GM23248 (cell line): ENCODE results near the gene CUL2. TPM values are rescaled to one million over a fixed set of nuclear protein-coding genes. Genes with fewer than 3 reads are reported as not detected.
A peak's percentile ranks its signal among the peaks of the same experiment; 100 is the strongest.
"Not testable (repeated sequence)": the region's sequence is repeated elsewhere in the genome, so short reads cannot be mapped to it uniquely, and the experiment has no call there.

ENCODE experiments used
- DNase-seq: peaks from one replicate; pipeline ENCODE4 v3.0.0-alpha.2; 2015
- H2AFZ ChIP-seq: fragments of 200-600 bp; sonication (generic); 2 replicates; pipeline ENCODE4 v1.6.1; 2016; ENCODE audit warnings: antibody characterized with exemption
- H3F3A ChIP-seq: fragments of 200-600 bp; sonication (generic); 2 replicates; pipeline ENCODE4 v1.6.1; 2016; ENCODE audit warnings: mild to moderate bottlenecking, antibody characterized with exemption, mixed run types; ENCODE audit not compliant: insufficient read depth
- H3K27ac ChIP-seq: fragments of 200-600 bp; sonication (generic); 2 replicates; pipeline ENCODE4 v1.5.1; 2016; ENCODE audit warnings: mild to moderate bottlenecking
- H3K27me3 ChIP-seq: fragments of 200-600 bp; sonication (generic); replicated peaks from 2 replicates; pipeline ENCODE4 v1.6.1; 2016; ENCODE audit warnings: mild to moderate bottlenecking; ENCODE audit not compliant: insufficient read depth
- H3K36me3 ChIP-seq: fragments of 200-600 bp; sonication (generic); 2 replicates; pipeline ENCODE4 v1.6.1; 2016; ENCODE audit warnings: low read depth, mild to moderate bottlenecking
- H3K4me1 ChIP-seq: fragments of 200-600 bp; sonication (generic); 2 replicates; pipeline ENCODE4 v1.6.1; 2016; ENCODE audit warnings: mild to moderate bottlenecking; ENCODE audit not compliant: insufficient read depth
- H3K4me2 ChIP-seq: fragments of 200-600 bp; sonication (generic); one replicate; pipeline ENCODE4 v1.6.1; 2016; ENCODE audit warnings: mild to moderate bottlenecking; ENCODE audit not compliant: unreplicated experiment
- H3K4me3 ChIP-seq: fragments of 200-600 bp; sonication (generic); 2 replicates; pipeline ENCODE4 v1.5.1; 2016; ENCODE audit warnings: mild to moderate bottlenecking
- H3K79me2 ChIP-seq: fragments of 200-600 bp; sonication (generic); 2 replicates; pipeline ENCODE4 v1.6.1; 2016; ENCODE audit warnings: mild to moderate bottlenecking; ENCODE audit not compliant: insufficient read depth
- H3K9ac ChIP-seq: fragments of 200-600 bp; sonication (generic); 2 replicates; pipeline ENCODE4 v1.6.1; 2016; ENCODE audit warnings: mild to moderate bottlenecking
- H3K9me2 ChIP-seq: fragments of 200-600 bp; sonication (generic); 2 replicates; pipeline ENCODE4 v1.6.1; 2016; ENCODE audit warnings: mixed run types, mild to moderate bottlenecking, moderate library complexity; ENCODE audit not compliant: insufficient read depth
- H3K9me3 ChIP-seq: fragments of 200-600 bp; sonication (generic); one replicate; pipeline ENCODE4 v1.6.1; 2017; ENCODE audit warnings: low read depth
- H4K20me1 ChIP-seq: fragments of 200-600 bp; sonication (generic); 2 replicates; pipeline ENCODE4 v1.6.0; 2016; ENCODE audit not compliant: insufficient read depth
- EZH2 ChIP-seq: fragments of 200-600 bp; sonication (generic); IDR thresholded peaks from 2 replicates; pipeline ENCODE4 v1.6.1; 2018; ENCODE audit warnings: antibody characterized with exemption, mild to moderate bottlenecking; ENCODE audit not compliant: insufficient read depth, poor library complexity, severe bottlenecking
- EZH2phosphoT487 ChIP-seq: fragments of 200-600 bp; sonication (generic); IDR thresholded peaks from 2 replicates; pipeline ENCODE4 v1.6.1; 2018; ENCODE audit warnings: antibody characterized with exemption, moderate library complexity, mild to moderate bottlenecking, low read depth; ENCODE audit not compliant: insufficient read depth
- WGBS, 2 experiments: methylation state at CpG; one replicate each; pipeline ENCODE4 v1.1.6; 2015 to 2017; ENCODE audit warnings: low lambda C conversion rate in 2 of 2, low coverage in 1 of 2; ENCODE audit errors: missing lambda C conversion rate in 2 of 2; 5-methylcytosine and 5-hydroxymethylcytosine counted together
- in situ Hi-C: fragments of 300-500 bp; cut with MboI; formaldehyde crosslinking; loops from 2 replicates; pipeline ENCODE4 v1.15.0; 2020
- polyA plus RNA-seq: library from polyadenylated mRNA; unstranded; fragments of >200 nt; fragmentation: Nextera tagmentation; extraction: Ambion mirVana; gene quantifications from 2 replicates; pipeline ENCODE4 v1.2.1, GENCODE V29; 2016
- total RNA-seq: library from RNA; depleted of rRNA; stranded (reverse); fragments of >200 nt; shearing (Covaris generic); gene quantifications from 2 replicates; pipeline ENCODE4 v1.2.3, GENCODE V29; 2014

The CUL2 gene
- total and polyA plus RNA-seq, 2 experiments from 2014 or later, result 35.3 to 50.5 TPM

GRCh38 chr10:35091994-35092790 lies 2.1 kb upstream of the CUL2 start:
- Histone ChIP-seq H3K9ac (no peak overlapping the region), H3K36me3 (no peaks in the 10 kb centered on the region), H3K79me2 (peaks cover 29% of the 10 kb centered on the region), H3K9me2 (no peaks in the 10 kb centered on the region), H3F3A (no peaks in the 10 kb centered on the region), H2AFZ (no peak overlapping the region), H3K27me3 (no peaks in the 10 kb centered on the region), H3K4me3 (no peak overlapping the region), H3K4me1 (peaks cover 15% of the 10 kb centered on the region; the same call in 1 of the 2 replicates), H3K4me2 (no peak overlapping the region), H3K27ac (no peak overlapping the region), H3K9me3 (no peaks in the 10 kb centered on the region), H4K20me1 (no peaks in the 10 kb centered on the region)
- WGBS, 2 experiments, result 91 to 93% methylated on average over 11 of the region's 11 CpGs
- in situ Hi-C loops, result no loop called here
- DNase-seq, result no peak
- TF ChIP-seq EZH2, result no peak
- TF ChIP-seq EZH2phosphoT487, result no peak

GRCh38 chr10:35089611-35090161 lies 455 bp downstream of the CUL2 start:
- H3K36me3 ChIP-seq, result no peaks in the 10 kb centered on the region
- peak overlapping the region; percentile 94 for H3K4me2 ChIP-seq
- H3K4me3 ChIP-seq, result peak overlapping the region; percentile 85
- H3F3A ChIP-seq, result no peaks in the 10 kb centered on the region
- peaks cover 54% of the 10 kb centered on the region for H3K79me2 ChIP-seq
- H4K20me1 ChIP-seq, result no peaks in the 10 kb centered on the region
- peak overlapping the region; percentile 86 for H3K9ac ChIP-seq
- no peaks in the 10 kb centered on the region for H3K9me3 ChIP-seq
- no peaks in the 10 kb centered on the region for H3K27me3 ChIP-seq
- H3K27ac ChIP-seq, result peak overlapping the region; percentile 51
- peak; percentile 46 for DNase-seq
- peak overlapping the region; percentile 86 for H2AFZ ChIP-seq
- H3K9me2 ChIP-seq, result no peaks in the 10 kb centered on the region
- 1 to 3% methylated on average over 20 to 27 of the region's 27 CpGs for WGBS, 2 experiments
- peaks cover 15% of the 10 kb centered on the region; the same call in 1 of the 2 replicates for H3K4me1 ChIP-seq
- no peak for TF ChIP-seq EZH2
- TF ChIP-seq EZH2phosphoT487, result no peak
- in situ Hi-C loops, result no loop called here

GRCh38 chr10:35083242-35083641 lies 6.9 kb downstream of the CUL2 start:
- Histone ChIP-seq H3K4me2 (no peak overlapping the region), H3F3A (peaks cover 19% of the 10 kb centered on the region), H3K4me1 (peaks cover 18% of the 10 kb centered on the region), H3K9ac (no peak overlapping the region), H2AFZ (no peak overlapping the region), H3K36me3 (peaks cover 9% of the 10 kb centered on the region; the same call in 1 of the 2 replicates), H4K20me1 (no peaks in the 10 kb centered on the region), H3K27me3 (no peaks in the 10 kb centered on the region), H3K27ac (no peak overlapping the region), H3K79me2 (peaks cover 94% of the 10 kb centered on the region), H3K4me3 (no peak overlapping the region), H3K9me3 (no peaks in the 10 kb centered on the region), H3K9me2 (no peaks in the 10 kb centered on the region)
- in situ Hi-C loops, result no loop called here
- no peak for TF ChIP-seq EZH2phosphoT487
- no peak for TF ChIP-seq EZH2
- 100% methylated on average over 1 of the region's 1 CpG for WGBS, 2 experiments
- DNase-seq, result no peak

GRCh38 chr10:35080261-35080660 lies 9.9 kb downstream of the CUL2 start:
- in situ Hi-C loops, H3K27me3 ChIP-seq, H2AFZ ChIP-seq, H3K9me2 ChIP-seq, H3K9me3 ChIP-seq, H3K9ac ChIP-seq, H4K20me1 ChIP-seq, H3K4me3 ChIP-seq: not testable (repeated sequence)
- H3K4me2 ChIP-seq, result peak overlapping the region; percentile 61
- peaks cover 16% of the 10 kb centered on the region; the same call in 1 of the 2 replicates for H3K36me3 ChIP-seq
- H3K27ac ChIP-seq, result peak overlapping the region; percentile 62
- 96 to 100% methylated on average over 1 of the region's 1 CpG for WGBS, 2 experiments
- H3K79me2 ChIP-seq, result peaks cover 94% of the 10 kb centered on the region
- peaks cover 24% of the 10 kb centered on the region for H3F3A ChIP-seq
- peak; percentile 19 for DNase-seq
- H3K4me1 ChIP-seq, result peaks cover 18% of the 10 kb centered on the region
